ENCODE measurements around the gene KDM4B. TPM values are rescaled to one million over a fixed set of nuclear protein-coding genes. Genes with fewer than 3 reads are reported as not detected.

KDM4B gene
- 10.0 and 12.2 TPM in 2 replicates for polyA plus RNA-seq (2012; rRNA removed)
- polyA plus RNA-seq (2012; cell fraction: cytosol; rRNA removed) = 4.2 and 6.7 TPM in 2 replicates
- polyA plus RNA-seq (2012; cell fraction: nucleus; rRNA removed) = 32.4 and 32.9 TPM in 2 replicates

DNA sequence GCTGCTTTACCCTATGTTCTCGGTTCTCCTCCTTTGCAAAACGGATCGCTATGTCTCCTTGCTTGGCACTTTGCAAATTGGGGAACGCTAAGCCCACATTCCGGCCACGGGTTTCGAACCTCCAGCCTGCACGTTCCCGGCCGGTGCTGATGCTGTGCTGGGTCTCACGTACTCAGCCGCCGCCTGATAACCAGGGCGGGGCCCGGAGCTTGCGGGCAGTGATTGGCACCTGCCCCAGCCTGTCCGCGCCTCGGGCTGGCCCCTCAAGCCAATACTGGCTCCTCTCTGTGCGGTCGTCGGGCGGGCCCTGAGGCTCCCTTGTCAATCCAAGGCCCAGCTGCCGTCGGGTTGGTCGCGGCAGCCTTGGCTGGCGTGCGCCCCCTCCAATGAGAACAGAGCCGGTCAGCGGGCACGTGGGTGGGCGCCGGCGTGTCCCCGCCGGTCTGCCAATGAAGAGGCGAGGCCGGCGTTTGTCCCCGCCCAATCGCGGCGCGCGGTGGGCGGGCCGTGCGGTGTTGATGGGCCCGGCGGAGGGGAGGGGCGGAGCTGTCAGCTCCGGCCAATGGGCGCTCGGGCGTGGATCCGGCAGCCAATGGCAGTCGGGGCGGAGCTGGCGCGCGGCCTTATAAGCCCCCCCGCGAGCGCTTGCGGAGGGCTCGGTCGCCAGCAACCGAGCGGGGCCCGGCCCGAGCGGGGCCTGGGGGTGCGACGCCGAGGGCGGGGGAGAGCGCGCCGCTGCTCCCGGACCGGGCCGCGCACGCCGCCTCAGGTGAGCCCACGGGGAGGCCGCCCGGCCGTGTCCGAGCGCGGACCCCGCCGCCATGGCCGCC is at the start of gene KDM4B:
Gene KDM4B (plus strand): TSS at position 652 of the 830 bp plus-strand sequence. CDS start 63,778 bp downstream, outside the sequence.
- CTCF ChIA-PET = interaction anchor here (0.6 to 6.1 kb wide), 4 partner anchors 17 to 777 kb away, joined by 3 to 62 read pairs (median 5); no protein-coding TSS in a partner anchor
- POLR2A ChIA-PET = interaction anchor here (0.9 to 1.2 kb wide), 3 partner anchors 26 to 85 kb away, joined by 3 to 5 read pairs (median 4); no protein-coding TSS in a partner anchor
- peaks cover 16 to 32% of the 10 kb centered on the region in 2 experiments; a peak in 3 of 4 replicates for H3K4me1 ChIP-seq (ENCODE audit: control insufficient read depth in 1 of 2, insufficient read depth in 2 of 2, low read depth in 1 of 2, low read length in 1 of 2)
- H3K27ac ChIP-seq (ENCODE audit: low read depth in 2 of 2, low read length in 1 of 2) = peak within 1 kb of the TSS; percentile 19 to 71; a peak in 2 of 4 replicates
- H2AFZ ChIP-seq (ENCODE audit: low read depth) = peak within 1 kb of the TSS; percentile 33; the same call in 1 of the 2 replicates
- peaks cover 43% of the 10 kb centered on the region for H3K79me2 ChIP-seq (ENCODE audit: insufficient read depth)
- peak; percentile 99 for DNase-seq
- no peaks in the 10 kb centered on the region for H3K9me2 ChIP-seq
- H3K9ac ChIP-seq = peak within 1 kb of the TSS; percentile 70
- peaks cover 0 to 3% of the 10 kb centered on the region in 2 experiments for H3K36me3 ChIP-seq (replicated peaks in 1 of 2; ENCODE audit: control insufficient read depth in 1 of 2, insufficient read depth in 2 of 2, low read length in 1 of 2)
- peak within 1 kb of the TSS; percentile 99 for H3K4me2 ChIP-seq
- peak within 1 kb of the TSS; percentile 68 to 84 for H3K4me3 ChIP-seq (ENCODE audit: low read depth in 2 of 2, low read length in 1 of 2)
- peaks cover 37% of the 10 kb centered on the region for H3F3A ChIP-seq (replicated peaks; ENCODE audit: insufficient read depth)
- no peaks in the 10 kb centered on the region for H3K9me3 ChIP-seq
- 8% methylated on average over 6 of the region's 96 CpGs for WGBS (ENCODE audit: low lambda C conversion rate)
- no peaks in the 10 kb centered on the region for H3K27me3 ChIP-seq (ENCODE audit: insufficient read depth)
- peaks cover 38% of the 10 kb centered on the region for H4K20me1 ChIP-seq (ENCODE audit: insufficient read depth)
- TF ChIP-seq FOSL2 (IDR thresholded peaks at IDR 0.05; ENCODE audit: borderline replicate concordance, low read depth) (no peak), RFX5 (IDR thresholded peaks at IDR 0.05; ENCODE audit: low read length) (peak; percentile 88), TAF1 (IDR thresholded peaks at IDR 0.05; ENCODE audit: borderline replicate concordance, low read depth, low read length) (peak; percentile 84; the same call in 1 of the 2 replicates), SIN3A (IDR thresholded peaks at IDR 0.05; ENCODE audit: borderline replicate concordance, low read depth, low read length) (peak; percentile 67; the same call in 1 of the 2 replicates), PBX3 (IDR thresholded peaks at IDR 0.05) (peak; percentile 100), GABPA (IDR thresholded peaks at IDR 0.05; ENCODE audit: low read depth) (0 out of 2 replicates have a peak, but pooled peaks have one; percentile 19), EZH2phosphoT487 (IDR thresholded peaks at IDR 0.05; ENCODE audit: borderline replicate concordance, low read depth) (no peak), RCOR1 (IDR thresholded peaks at IDR 0.05; ENCODE audit: low read length) (peak; percentile 71), TCF12 (IDR thresholded peaks at IDR 0.05) (no peak), ELF1 (IDR thresholded peaks at IDR 0.05) (no peak), FOXM1 (IDR thresholded peaks at IDR 0.05; ENCODE audit: low read depth) (no peak), MAX (IDR thresholded peaks at IDR 0.05; ENCODE audit: low read depth) (peak; percentile 56; the same call in 1 of the 2 replicates), MEF2A (IDR thresholded peaks at IDR 0.05; ENCODE audit: borderline replicate concordance, low read depth) (no peak), MXI1 (IDR thresholded peaks at IDR 0.05; ENCODE audit: low read depth, low read length) (peak; percentile 63; the same call in 1 of the 2 replicates), GATA2 (CRISPR knock-in tag; IDR thresholded peaks at IDR 0.05) (peak; percentile 32; the same call in 1 of the 2 replicates), TEAD4 (IDR thresholded peaks at IDR 0.05; ENCODE audit: borderline replicate concordance, insufficient read depth) (no peak), CHD2 (IDR thresholded peaks at IDR 0.05; ENCODE audit: low read length, partially characterized antibody) (peak; percentile 92)
- TF ChIP-seq, protein P1, sequence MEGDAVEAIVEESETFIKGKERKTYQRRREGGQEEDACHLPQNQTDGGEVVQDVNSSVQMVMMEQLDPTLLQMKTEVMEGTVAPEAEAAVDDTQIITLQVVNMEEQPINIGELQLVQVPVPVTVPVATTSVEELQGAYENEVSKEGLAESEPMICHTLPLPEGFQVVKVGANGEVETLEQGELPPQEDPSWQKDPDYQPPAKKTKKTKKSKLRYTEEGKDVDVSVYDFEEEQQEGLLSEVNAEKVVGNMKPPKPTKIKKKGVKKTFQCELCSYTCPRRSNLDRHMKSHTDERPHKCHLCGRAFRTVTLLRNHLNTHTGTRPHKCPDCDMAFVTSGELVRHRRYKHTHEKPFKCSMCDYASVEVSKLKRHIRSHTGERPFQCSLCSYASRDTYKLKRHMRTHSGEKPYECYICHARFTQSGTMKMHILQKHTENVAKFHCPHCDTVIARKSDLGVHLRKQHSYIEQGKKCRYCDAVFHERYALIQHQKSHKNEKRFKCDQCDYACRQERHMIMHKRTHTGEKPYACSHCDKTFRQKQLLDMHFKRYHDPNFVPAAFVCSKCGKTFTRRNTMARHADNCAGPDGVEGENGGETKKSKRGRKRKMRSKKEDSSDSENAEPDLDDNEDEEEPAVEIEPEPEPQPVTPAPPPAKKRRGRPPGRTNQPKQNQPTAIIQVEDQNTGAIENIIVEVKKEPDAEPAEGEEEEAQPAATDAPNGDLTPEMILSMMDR (IDR thresholded peaks at IDR 0.05) = no peak
- TF ChIP-seq, protein P2, sequence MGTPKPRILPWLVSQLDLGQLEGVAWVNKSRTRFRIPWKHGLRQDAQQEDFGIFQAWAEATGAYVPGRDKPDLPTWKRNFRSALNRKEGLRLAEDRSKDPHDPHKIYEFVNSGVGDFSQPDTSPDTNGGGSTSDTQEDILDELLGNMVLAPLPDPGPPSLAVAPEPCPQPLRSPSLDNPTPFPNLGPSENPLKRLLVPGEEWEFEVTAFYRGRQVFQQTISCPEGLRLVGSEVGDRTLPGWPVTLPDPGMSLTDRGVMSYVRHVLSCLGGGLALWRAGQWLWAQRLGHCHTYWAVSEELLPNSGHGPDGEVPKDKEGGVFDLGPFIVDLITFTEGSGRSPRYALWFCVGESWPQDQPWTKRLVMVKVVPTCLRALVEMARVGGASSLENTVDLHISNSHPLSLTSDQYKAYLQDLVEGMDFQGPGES (IDR thresholded peaks at IDR 0.05; ENCODE audit: low read depth, low read length) = peak; percentile 98
- TF ChIP-seq, protein P3, sequence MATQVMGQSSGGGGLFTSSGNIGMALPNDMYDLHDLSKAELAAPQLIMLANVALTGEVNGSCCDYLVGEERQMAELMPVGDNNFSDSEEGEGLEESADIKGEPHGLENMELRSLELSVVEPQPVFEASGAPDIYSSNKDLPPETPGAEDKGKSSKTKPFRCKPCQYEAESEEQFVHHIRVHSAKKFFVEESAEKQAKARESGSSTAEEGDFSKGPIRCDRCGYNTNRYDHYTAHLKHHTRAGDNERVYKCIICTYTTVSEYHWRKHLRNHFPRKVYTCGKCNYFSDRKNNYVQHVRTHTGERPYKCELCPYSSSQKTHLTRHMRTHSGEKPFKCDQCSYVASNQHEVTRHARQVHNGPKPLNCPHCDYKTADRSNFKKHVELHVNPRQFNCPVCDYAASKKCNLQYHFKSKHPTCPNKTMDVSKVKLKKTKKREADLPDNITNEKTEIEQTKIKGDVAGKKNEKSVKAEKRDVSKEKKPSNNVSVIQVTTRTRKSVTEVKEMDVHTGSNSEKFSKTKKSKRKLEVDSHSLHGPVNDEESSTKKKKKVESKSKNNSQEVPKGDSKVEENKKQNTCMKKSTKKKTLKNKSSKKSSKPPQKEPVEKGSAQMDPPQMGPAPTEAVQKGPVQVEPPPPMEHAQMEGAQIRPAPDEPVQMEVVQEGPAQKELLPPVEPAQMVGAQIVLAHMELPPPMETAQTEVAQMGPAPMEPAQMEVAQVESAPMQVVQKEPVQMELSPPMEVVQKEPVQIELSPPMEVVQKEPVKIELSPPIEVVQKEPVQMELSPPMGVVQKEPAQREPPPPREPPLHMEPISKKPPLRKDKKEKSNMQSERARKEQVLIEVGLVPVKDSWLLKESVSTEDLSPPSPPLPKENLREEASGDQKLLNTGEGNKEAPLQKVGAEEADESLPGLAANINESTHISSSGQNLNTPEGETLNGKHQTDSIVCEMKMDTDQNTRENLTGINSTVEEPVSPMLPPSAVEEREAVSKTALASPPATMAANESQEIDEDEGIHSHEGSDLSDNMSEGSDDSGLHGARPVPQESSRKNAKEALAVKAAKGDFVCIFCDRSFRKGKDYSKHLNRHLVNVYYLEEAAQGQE (IDR thresholded peaks at IDR 0.05; ENCODE audit: low read depth, low read length) = no peak
